PC-9 (cell line): Measurements from ENCODE around the gene STAMBPL1. TPM values are rescaled to one million over a fixed set of nuclear protein-coding genes. Genes with fewer than 3 reads are reported as not detected.

ENCODE experiments used
- BruUV-seq: library from RNA; stranded (reverse); fragments of 400-500 nt; replicated peaks from 2 replicates; lab custom pipeline; 2021; lab: Mats Ljungman, UMichigan
- CTCF ChIA-PET: fragments of 300-600 bp; sonication (Branson Sonifier 250); formaldehyde crosslinking; loops from one replicate; lab custom pipeline; 2022; ENCODE audit warnings: antibody characterized with exemption; lab: Charles Lee
- POLR2A ChIA-PET: fragments of 300-600 bp; sonication (Branson Sonifier 250); formaldehyde crosslinking; loops from one replicate; lab custom pipeline; 2022; ENCODE audit warnings: antibody characterized with exemption; ENCODE audit not compliant: unreplicated experiment; lab: Charles Lee
- DNase-seq, 2 experiments: peaks; one replicate each; pipeline versions ENCODE4 v3.0.0 to v3.0.0-alpha.2; 2015 to 2022; ENCODE audit warnings: mixed read lengths in 1 of 2
- H2AFZ ChIP-seq: fragments of 200-600 bp; sonication (generic); 2 replicates; pipeline ENCODE4 v1.8.1; 2017; ENCODE audit warnings: antibody characterized with exemption
- H3F3A ChIP-seq: fragments of 200-600 bp; sonication (generic); 2 replicates; pipeline ENCODE4 v1.8.1; 2017; ENCODE audit warnings: antibody characterized with exemption, mild to moderate bottlenecking, low read depth; ENCODE audit not compliant: insufficient read depth
- H3K27ac ChIP-seq: fragments of 200-600 bp; sonication (generic); 2 replicates; pipeline ENCODE4 v1.6.1; 2016; ENCODE audit warnings: mixed run types
- H3K27me3 ChIP-seq: fragments of 200-600 bp; sonication (generic); 2 replicates; pipeline ENCODE4 v1.6.1; 2016; ENCODE audit warnings: low read depth, mixed run types; ENCODE audit not compliant: insufficient read depth
- H3K36me3 ChIP-seq: fragments of 200-600 bp; sonication (generic); 2 replicates; pipeline ENCODE4 v1.6.1; 2016; ENCODE audit warnings: low read depth, mixed run types
- H3K4me1 ChIP-seq: fragments of 200-600 bp; sonication (generic); replicated peaks from 2 replicates; pipeline ENCODE4 v1.6.1; 2016; ENCODE audit warnings: mixed run types; ENCODE audit not compliant: insufficient read depth
- H3K4me2 ChIP-seq: fragments of 200-600 bp; sonication (generic); 2 replicates; pipeline ENCODE4 v1.6.1; 2017; ENCODE audit warnings: mixed run types
- H3K4me3 ChIP-seq: fragments of 200-600 bp; sonication (generic); 2 replicates; pipeline ENCODE4 v1.6.1; 2016; ENCODE audit warnings: mixed run types
- H3K79me2 ChIP-seq: fragments of 200-600 bp; sonication (generic); 2 replicates; pipeline ENCODE4 v1.6.1; 2017; ENCODE audit warnings: low read depth, mixed run types
- H3K9me2 ChIP-seq: fragments of 200-600 bp; sonication (generic); 2 replicates; pipeline ENCODE4 v1.8.1; 2017; ENCODE audit warnings: mild to moderate bottlenecking; ENCODE audit not compliant: insufficient read depth
- H3K9me3 ChIP-seq: fragments of 200-600 bp; sonication (generic); 2 replicates; pipeline ENCODE4 v1.8.1; 2016; ENCODE audit warnings: low read depth; ENCODE audit not compliant: insufficient read depth
- H4K20me1 ChIP-seq: fragments of 200-600 bp; sonication (generic); 2 replicates; pipeline ENCODE4 v1.8.1; 2017; ENCODE audit not compliant: insufficient read depth
- EZH2 ChIP-seq: fragments of 200-600 bp; sonication (generic); IDR thresholded peaks from 2 replicates; pipeline ENCODE4 v1.8.0; 2017; ENCODE audit warnings: antibody characterized with exemption, low read depth
- intact Hi-C: fragments of 100-400 bp; cut with micrococcal nuclease; formaldehyde crosslinking; loops from one replicate; pipeline ENCODE4 v1.10.0; 2022; ENCODE audit not compliant: unreplicated experiment
- total RNA-seq: library from RNA; stranded (reverse); gene quantifications from 2 replicates; pipeline ENCODE4 v1.2.3, GENCODE V29; 2021
- TF ChIP-seq, protein P1 (sequence below): fragments of 200-600 bp; sonication (generic); conservative IDR thresholded peaks from 2 replicates; pipeline ENCODE4 v1.6.1; 2017; ENCODE audit warnings: mixed run types, antibody characterized with exemption, mild to moderate bottlenecking, moderate library complexity

The STAMBPL1 gene
- total RNA-seq, 1 experiment from 2014 or later = 7.4 TPM

DNA sequence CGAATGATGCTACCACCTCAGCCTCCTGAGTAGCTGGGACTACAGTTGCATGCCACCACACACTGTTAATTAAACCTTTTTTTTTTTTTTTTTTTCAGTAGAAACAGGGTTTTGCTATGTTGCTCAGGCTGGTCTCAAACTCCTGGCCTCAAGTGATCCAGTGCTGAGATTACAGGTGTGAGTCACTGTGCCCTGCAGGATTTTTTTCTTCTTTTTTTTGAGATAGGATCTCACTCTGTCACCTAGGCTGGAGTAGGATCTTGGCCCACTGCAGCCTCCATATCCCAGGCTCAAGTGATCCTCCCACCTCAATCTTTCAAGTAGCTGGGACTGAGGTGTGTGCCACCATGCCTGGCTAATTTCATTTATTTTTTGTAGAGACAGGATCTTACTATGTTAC is 66.2 kb downstream of the STAMBPL1 start:
- Histone ChIP-seq H2AFZ (no peak overlapping the region), H3K4me1 (no peaks in the 10 kb centered on the region)
- TF ChIP-seq EZH2 = no peak
- TF ChIP-seq, protein P1, sequence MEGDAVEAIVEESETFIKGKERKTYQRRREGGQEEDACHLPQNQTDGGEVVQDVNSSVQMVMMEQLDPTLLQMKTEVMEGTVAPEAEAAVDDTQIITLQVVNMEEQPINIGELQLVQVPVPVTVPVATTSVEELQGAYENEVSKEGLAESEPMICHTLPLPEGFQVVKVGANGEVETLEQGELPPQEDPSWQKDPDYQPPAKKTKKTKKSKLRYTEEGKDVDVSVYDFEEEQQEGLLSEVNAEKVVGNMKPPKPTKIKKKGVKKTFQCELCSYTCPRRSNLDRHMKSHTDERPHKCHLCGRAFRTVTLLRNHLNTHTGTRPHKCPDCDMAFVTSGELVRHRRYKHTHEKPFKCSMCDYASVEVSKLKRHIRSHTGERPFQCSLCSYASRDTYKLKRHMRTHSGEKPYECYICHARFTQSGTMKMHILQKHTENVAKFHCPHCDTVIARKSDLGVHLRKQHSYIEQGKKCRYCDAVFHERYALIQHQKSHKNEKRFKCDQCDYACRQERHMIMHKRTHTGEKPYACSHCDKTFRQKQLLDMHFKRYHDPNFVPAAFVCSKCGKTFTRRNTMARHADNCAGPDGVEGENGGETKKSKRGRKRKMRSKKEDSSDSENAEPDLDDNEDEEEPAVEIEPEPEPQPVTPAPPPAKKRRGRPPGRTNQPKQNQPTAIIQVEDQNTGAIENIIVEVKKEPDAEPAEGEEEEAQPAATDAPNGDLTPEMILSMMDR = no peak

DNA sequence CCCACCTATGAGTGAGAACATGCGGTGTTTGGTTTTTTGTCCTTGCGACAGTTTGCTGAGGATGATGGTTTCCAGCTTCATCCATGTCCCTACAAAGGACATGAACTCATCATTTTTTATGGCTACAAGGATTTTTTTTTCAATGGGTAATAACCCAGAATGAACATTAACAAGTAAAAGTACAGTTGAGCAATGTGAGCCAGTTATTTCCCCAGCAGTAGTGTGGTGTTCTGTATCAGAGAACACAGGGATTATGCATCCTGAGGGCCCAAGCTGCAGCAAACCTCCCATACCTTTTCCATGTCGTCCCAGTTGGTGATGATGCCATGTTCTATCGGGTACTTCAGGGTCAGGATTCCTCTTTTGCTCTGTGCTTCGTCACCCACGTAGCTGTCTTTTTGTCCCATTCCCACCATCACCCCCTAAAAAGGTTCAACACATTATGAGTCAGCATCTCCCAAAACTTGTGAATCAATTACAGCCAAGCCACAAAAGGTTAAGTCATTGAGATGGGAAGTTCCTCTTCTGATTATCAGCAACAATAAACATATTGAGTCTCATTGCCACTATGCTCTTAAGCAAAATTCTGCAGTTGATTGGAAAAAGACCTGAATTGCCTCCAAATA is 67.0 kb downstream of the STAMBPL1 start:
- Histone ChIP-seq H4K20me1 (no peaks in the 10 kb centered on the region), H3K4me2 (no peak overlapping the region), H3K36me3 (no peaks in the 10 kb centered on the region), H3K4me1 (no peaks in the 10 kb centered on the region), H3F3A (no peaks in the 10 kb centered on the region), H3K27ac (no peak overlapping the region), H2AFZ (no peak overlapping the region), H3K9me2 (no peaks in the 10 kb centered on the region), H3K27me3 (no peaks in the 10 kb centered on the region), H3K79me2 (no peaks in the 10 kb centered on the region), H3K9me3 (no peaks in the 10 kb centered on the region), H3K4me3 (no peak overlapping the region)
- POLR2A ChIA-PET = no interaction called here
- CTCF ChIA-PET = no interaction called here
- no peak for TF ChIP-seq EZH2
- TF ChIP-seq, protein P1 = no peak
- intact Hi-C loops = no loop called here
- no TSS peak for BruUV-seq
- no peak for DNase-seq

More for the DNA sequence above, 66.2 kb downstream of the STAMBPL1 start:
- no TSS peak for BruUV-seq
- Histone ChIP-seq H3K9me2 (no peaks in the 10 kb centered on the region), H3K4me2 (no peak overlapping the region), H3K9me3 (no peaks in the 10 kb centered on the region), H3K27me3 (no peaks in the 10 kb centered on the region), H3K79me2 (no peaks in the 10 kb centered on the region), H3K27ac (no peak overlapping the region), H3K36me3 (no peaks in the 10 kb centered on the region), H4K20me1 (no peaks in the 10 kb centered on the region), H3F3A (no peaks in the 10 kb centered on the region), H3K4me3 (no peak overlapping the region)
- intact Hi-C loops = no loop called here
- POLR2A ChIA-PET = no interaction called here
- no peak for DNase-seq
- CTCF ChIA-PET = no interaction called here

DNA sequence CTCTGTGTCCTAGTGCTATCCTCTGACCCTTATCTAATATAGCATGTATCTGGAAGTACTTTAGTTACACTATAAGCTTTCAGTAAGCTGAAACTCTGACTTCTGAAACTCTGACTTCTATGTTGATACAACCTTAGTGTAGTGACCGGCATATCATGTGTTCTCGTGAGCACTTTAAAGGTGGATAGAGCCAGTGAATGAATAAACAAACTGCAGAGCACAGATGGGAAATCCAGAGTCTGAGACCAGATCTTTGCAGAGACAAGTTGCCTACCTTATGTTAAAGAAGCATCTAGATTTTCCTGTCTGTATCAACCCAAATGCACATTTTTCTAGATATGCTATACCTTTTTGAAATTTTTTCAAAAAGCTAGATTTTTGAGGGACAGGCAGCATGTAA is 69.0 kb downstream of the STAMBPL1 start:
- Histone ChIP-seq H3K79me2 (no peaks in the 10 kb centered on the region), H3K4me3 (no peak overlapping the region), H3K27me3 (no peaks in the 10 kb centered on the region), H3K4me1 (no peaks in the 10 kb centered on the region), H4K20me1 (no peaks in the 10 kb centered on the region), H3K4me2 (no peak overlapping the region), H3F3A (no peaks in the 10 kb centered on the region), H3K9me3 (no peaks in the 10 kb centered on the region), H3K9me2 (no peaks in the 10 kb centered on the region), H3K36me3 (no peaks in the 10 kb centered on the region), H2AFZ (no peak overlapping the region), H3K27ac (no peak overlapping the region)
- POLR2A ChIA-PET = no interaction called here
- TF ChIP-seq, protein P1 = no peak
- no peak for TF ChIP-seq EZH2
- no TSS peak for BruUV-seq
- intact Hi-C loops = no loop called here
- CTCF ChIA-PET = no interaction called here
- DNase-seq = no peak
